OCI-LY1 (cell line): ENCODE results near the gene IER3IP1.
"Not testable (repeated sequence)": the region's sequence is repeated elsewhere in the genome, so short reads cannot be mapped to it uniquely, and the experiment has no call there.

ENCODE experiments used
- CTCF ChIP-seq: fragments of 200-600 bp; sonication (generic), shearing (Covaris generic); IDR thresholded peaks from 2 replicates; pipeline ENCODE4 v1.5.1; 2017; ENCODE audit warnings: mild to moderate bottlenecking, antibody characterized with exemption, low read length, moderate library complexity, mixed read lengths
- EZH2 ChIP-seq: fragments of 200-600 bp; sonication (generic), shearing (Covaris generic); IDR thresholded peaks from 2 replicates; pipeline ENCODE4 v1.8.0; 2017; ENCODE audit warnings: borderline replicate concordance, mixed run types, mild to moderate bottlenecking, antibody characterized with exemption, low read length, moderate library complexity, mixed read lengths

GRCh38 chr18:47182156-47182555, 6.0 kb upstream of the IER3IP1 start:
- TF ChIP-seq CTCF, EZH2: not testable (repeated sequence)
